ENCODE results near the gene AHDC1. TPM values are rescaled to one million over a fixed set of nuclear protein-coding genes. Genes with fewer than 3 reads are reported as not detected.

Gene AHDC1
- total and polyA plus RNA-seq, 9 of the 15 experiments (the other 6 are each of a cell fraction or from before 2014, with no cell fraction given): 0.21 to 36.4 (median 4.7) TPM

DNA sequence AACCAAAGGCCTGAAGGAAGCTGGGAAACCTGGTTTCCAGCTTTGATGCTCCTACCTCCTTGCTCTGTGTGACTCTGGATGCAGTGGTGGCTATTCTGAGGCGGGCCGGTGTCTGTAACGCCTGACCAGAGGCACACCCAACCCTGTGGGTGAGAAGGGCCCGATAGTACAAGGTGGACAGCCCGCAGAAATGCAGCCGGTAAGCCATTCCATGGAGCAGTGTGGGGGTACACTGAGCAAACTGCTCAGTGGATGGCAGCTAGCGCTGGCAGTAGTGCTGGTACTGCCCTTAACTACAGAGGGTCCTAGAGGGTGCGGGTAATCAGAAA is 36.0 kb downstream of the AHDC1 start:
- no peaks in the 10 kb centered on the region for H3K9me3 ChIP-seq (replicated peaks; ENCODE audit: control insufficient read depth, insufficient read depth, low read depth, low read length)
- H3K9me1 ChIP-seq (ENCODE audit: control insufficient read depth, insufficient read depth, low read length): peaks cover 11% of the 10 kb centered on the region
- no peak for DNase-seq (ENCODE audit: extremely low read depth in 1 of 4, low spot score in 3 of 4)
- H3K27ac ChIP-seq (ENCODE audit: extremely low read depth, low read depth, low read length): peak overlapping the region; percentile 28; the same call in 2 of the 3 replicates
- intact Hi-C loops (cut with micrococcal nuclease): no loop called here
- H3K4me2 ChIP-seq (ENCODE audit: insufficient read depth, low read length): peak overlapping the region; percentile 59
- TF ChIP-seq ZFPM2 (CRISPR knock-in tag; IDR thresholded peaks at IDR 0.05): no peak
- TF ChIP-seq, protein P1, sequence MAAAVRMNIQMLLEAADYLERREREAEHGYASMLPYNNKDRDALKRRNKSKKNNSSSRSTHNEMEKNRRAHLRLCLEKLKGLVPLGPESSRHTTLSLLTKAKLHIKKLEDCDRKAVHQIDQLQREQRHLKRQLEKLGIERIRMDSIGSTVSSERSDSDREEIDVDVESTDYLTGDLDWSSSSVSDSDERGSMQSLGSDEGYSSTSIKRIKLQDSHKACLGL (CRISPR knock-in tag; IDR thresholded peaks at IDR 0.05; ENCODE audit: borderline replicate concordance, poor library complexity, severe bottlenecking): no peak
- TF ChIP-seq SMARCE1 (IDR thresholded peaks at IDR 0.05): 0 out of 2 replicates have a peak, but pooled peaks have one; percentile 23
- TF ChIP-seq MYC (IDR thresholded peaks at IDR 0.05; ENCODE audit: low read depth, low read length): no peak
- 0 out of 2 replicates have a peak, but pooled peaks have one; percentile 47 for TF ChIP-seq MYC (CRISPR knock-in tag; IDR thresholded peaks at IDR 0.05; ENCODE audit: borderline replicate concordance, low read depth)
- 0 out of 2 replicates have a peak, but pooled peaks have one; percentile 89 for TF ChIP-seq HDGF (IDR thresholded peaks at IDR 0.05)
- TF ChIP-seq ZNF354B (CRISPR knock-in tag; IDR thresholded peaks at IDR 0.05): no peak
- peak; percentile 74; the same call in 1 of the 2 replicates for TF ChIP-seq DNMT1 (IDR thresholded peaks at IDR 0.05)
- no peak for TF ChIP-seq NFE2 (IDR thresholded peaks at IDR 0.05; ENCODE audit: low read depth)
- peak in 1 of 2 experiments; percentile 34; a peak in 1 of 4 replicates for TF ChIP-seq FOXA3 (CRISPR knock-in tag; conservative IDR thresholded peaks at IDR 0.05 in 1 of 2, IDR thresholded peaks at IDR 0.05 in 1 of 2)
- 0 out of 2 replicates have a peak, but pooled peaks have one; percentile 78 for TF ChIP-seq KAT7 (CRISPR knock-in tag; IDR thresholded peaks at IDR 0.05; ENCODE audit: borderline replicate concordance)
- no peak for TF ChIP-seq JUN (IDR thresholded peaks at IDR 0.05; ENCODE audit: borderline replicate concordance, low read depth, low read length)
- 0 out of 2 replicates have a peak, but pooled peaks have one; percentile 19 for TF ChIP-seq JUN (CRISPR knock-in tag; IDR thresholded peaks at IDR 0.05; ENCODE audit: borderline replicate concordance)
- TF ChIP-seq FOXP1 (CRISPR knock-in tag; IDR thresholded peaks at IDR 0.05): 0 out of 2 replicates have a peak, but pooled peaks have one; percentile 34
- TF ChIP-seq ZNF76 (CRISPR knock-in tag; IDR thresholded peaks at IDR 0.05; ENCODE audit: borderline replicate concordance): 0 out of 2 replicates have a peak, but pooled peaks have one; percentile 54
- peak; percentile 31 for TF ChIP-seq CEBPG (CRISPR knock-in tag; IDR thresholded peaks at IDR 0.05)
- no peak for TF ChIP-seq CEBPG (tag; conservative IDR thresholded peaks at IDR 0.05 in 1 of 2, IDR thresholded peaks at IDR 0.05 in 1 of 2)
- TF ChIP-seq, protein P2, sequence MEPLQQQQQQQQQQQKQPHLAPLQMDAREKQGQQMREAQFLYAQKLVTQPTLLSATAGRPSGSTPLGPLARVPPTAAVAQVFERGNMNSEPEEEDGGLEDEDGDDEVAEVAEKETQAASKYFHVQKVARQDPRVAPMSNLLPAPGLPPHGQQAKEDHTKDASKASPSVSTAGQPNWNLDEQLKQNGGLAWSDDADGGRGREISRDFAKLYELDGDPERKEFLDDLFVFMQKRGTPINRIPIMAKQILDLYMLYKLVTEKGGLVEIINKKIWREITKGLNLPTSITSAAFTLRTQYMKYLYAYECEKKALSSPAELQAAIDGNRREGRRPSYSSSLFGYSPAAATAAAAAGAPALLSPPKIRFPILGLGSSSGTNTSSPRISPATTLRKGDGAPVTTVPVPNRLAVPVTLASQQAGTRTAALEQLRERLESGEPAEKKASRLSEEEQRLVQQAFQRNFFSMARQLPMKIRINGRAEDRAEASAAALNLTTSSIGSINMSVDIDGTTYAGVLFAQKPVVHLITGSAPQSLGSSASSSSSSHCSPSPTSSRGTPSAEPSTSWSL (CRISPR knock-in tag; IDR thresholded peaks at IDR 0.05; ENCODE audit: borderline replicate concordance): no peak
- TF ChIP-seq RHOXF2B (CRISPR knock-in tag; conservative IDR thresholded peaks at IDR 0.05): no peak
- TF ChIP-seq TEAD4 (IDR thresholded peaks at IDR 0.05; ENCODE audit: low read length): no peak
- peak; percentile 71; the same call in 1 of the 2 replicates for TF ChIP-seq TEAD4 (CRISPR knock-in tag; IDR thresholded peaks at IDR 0.05; ENCODE audit: borderline replicate concordance)
- TF ChIP-seq BRD9 (IDR thresholded peaks at IDR 0.05; ENCODE audit: low read depth, partially characterized antibody): no peak
- peaks cover 78% of the 10 kb centered on the region for H3K79me2 ChIP-seq (ENCODE audit: control insufficient read depth, insufficient read depth, low read length)
- in situ Hi-C loops (cut with MboI): no loop called here
- BruUV-seq (replicated peaks): no TSS peak
- H3K27me3 ChIP-seq (ENCODE audit: control insufficient read depth in 2 of 2, insufficient read depth in 2 of 2, low read length in 2 of 2): no peaks in the 10 kb centered on the region
- 50% methylated on average over 8 of the region's 8 CpGs for WGBS (ENCODE audit: insufficient coverage, low coverage, missing lambda C conversion rate)
- no peak overlapping the region for H3K4me3 ChIP-seq
- no peak overlapping the region for H2AFZ ChIP-seq (ENCODE audit: low read depth, low read length)
- POLR2A ChIA-PET: interaction anchor here (0.8 to 4.8 kb wide), 4 partner anchors 8 to 37 kb away, joined by 4 to 29 read pairs (median 6); no protein-coding TSS in a partner anchor
- H3K36me3 ChIP-seq (ENCODE audit: control insufficient read depth, insufficient read depth, low read length): peaks cover 13% of the 10 kb centered on the region; the same call in 2 of the 3 replicates
- no peak for ATAC-seq
- FAIRE-seq: no peak
- peaks cover 71 to 98% of the 10 kb centered on the region in 2 experiments for H3K4me1 ChIP-seq (replicated peaks in 1 of 2; ENCODE audit: control insufficient read depth in 2 of 2, insufficient read depth in 2 of 2, low read length in 2 of 2)
- CTCF ChIA-PET (ENCODE audit: low intra/inter-chr PET ratio): interaction anchor here (1.8 kb wide), 1 partner anchor 38 kb away, joined by 6 read pairs; no protein-coding TSS in a partner anchor
- peaks cover 26% of the 10 kb centered on the region for H4K20me1 ChIP-seq (replicated peaks; ENCODE audit: control insufficient read depth, insufficient read depth, low read length)
- peak overlapping the region; percentile 21 to 90 for H3K9ac ChIP-seq (ENCODE audit: insufficient read depth in 1 of 2, low read depth in 2 of 2, low read length in 2 of 2)

All from K562 (cell line).